HEK293T (cell line): Measurements from ENCODE around the gene TNFSF11.

Experiments used
- CTCF ChIA-PET: fragments of 350-600 bp; formaldehyde crosslinking; extraction: SDS; loops from one replicate; lab custom pipeline; 2021; ENCODE audit warnings: antibody characterized with exemption, inconsistent platforms; lab: Yijun Ruan, JAX
- POLR2A ChIA-PET: fragments of 350-600 bp; formaldehyde crosslinking; extraction: SDS; loops from one replicate; lab custom pipeline; 2020; ENCODE audit warnings: antibody characterized with exemption, inconsistent platforms; lab: Yijun Ruan, JAX
- DNase-seq: peaks from one replicate; pipeline ENCODE4 v3.0.0; 2012; ENCODE audit warnings: mixed read lengths; ENCODE audit errors: extremely low spot score
- ARNT ChIP-seq: fragments of 450-650 bp; IDR thresholded peaks from 2 replicates; pipeline ENCODE4 v1.6.1; 2017; ENCODE audit warnings: mild to moderate bottlenecking
- BHLHE40 ChIP-seq: fragments of 450-650 bp; IDR thresholded peaks from 2 replicates; pipeline ENCODE4 v1.6.1; 2016; ENCODE audit warnings: mild to moderate bottlenecking, moderate library complexity, borderline replicate concordance
- CTBP1 ChIP-seq: fragments of 450-650 bp; IDR thresholded peaks from 2 replicates; pipeline ENCODE4 v1.6.1; 2016; ENCODE audit warnings: borderline replicate concordance
- ELF4 ChIP-seq: fragments of 450-650 bp; IDR thresholded peaks from 2 replicates; pipeline ENCODE4 v1.6.1; 2017; ENCODE audit warnings: antibody characterized with exemption
- FOXA1 ChIP-seq: fragments of 450-650 bp; IDR thresholded peaks from 2 replicates; pipeline ENCODE4 v1.6.1; 2016; ENCODE audit warnings: mild to moderate bottlenecking
- FOXK2 ChIP-seq: fragments of 450-650 bp; IDR thresholded peaks from 2 replicates; pipeline ENCODE4 v1.6.1; 2016; ENCODE audit warnings: mild to moderate bottlenecking
- FOXM1 ChIP-seq: fragments of 450-650 bp; IDR thresholded peaks from 2 replicates; pipeline ENCODE4 v1.6.1; 2017; ENCODE audit warnings: mild to moderate bottlenecking, borderline replicate concordance
- HDGF ChIP-seq: fragments of 450-650 bp; IDR thresholded peaks from 2 replicates; pipeline ENCODE4 v1.6.1; 2017; ENCODE audit warnings: antibody characterized with exemption, borderline replicate concordance
- L3MBTL2 ChIP-seq: fragments of 450-650 bp; conservative IDR thresholded peaks from 2 replicates; pipeline ENCODE4 v1.6.1; 2016; ENCODE audit warnings: mild to moderate bottlenecking
- LEF1 ChIP-seq: fragments of 450-650 bp; IDR thresholded peaks from 2 replicates; pipeline ENCODE4 v1.6.1; 2017; ENCODE audit warnings: mild to moderate bottlenecking, borderline replicate concordance
- NFRKB ChIP-seq: fragments of 450-650 bp; IDR thresholded peaks from 2 replicates; pipeline ENCODE4 v1.6.1; 2016; ENCODE audit warnings: mild to moderate bottlenecking, moderate library complexity
- SP1 ChIP-seq: fragments of 450-650 bp; IDR thresholded peaks from 2 replicates; pipeline ENCODE4 v1.6.1; 2017
- SUZ12 ChIP-seq: fragments of 450-650 bp; IDR thresholded peaks from 2 replicates; pipeline ENCODE4 v1.6.1; 2016; ENCODE audit warnings: mild to moderate bottlenecking
- TARDBP ChIP-seq: fragments of 450-650 bp; IDR thresholded peaks from 2 replicates; pipeline ENCODE4 v1.6.1; 2016
- ZNF384 ChIP-seq: fragments of 450-650 bp; IDR thresholded peaks from 2 replicates; pipeline ENCODE4 v1.6.1; 2016
- TF ChIP-seq, protein P1 (sequence below): fragments of 450-650 bp; IDR thresholded peaks from 2 replicates; pipeline ENCODE4 v1.6.1; 2016

TNFSF11 gene

GRCh38 chr13:42650506-42650905 is 76.6 kb downstream of the TNFSF11 start:
- no peak for DNase-seq
- ChIA-PET CTCF (no interaction called here), POLR2A (no interaction called here)
- no peak for TF ChIP-seq NFRKB

DNA sequence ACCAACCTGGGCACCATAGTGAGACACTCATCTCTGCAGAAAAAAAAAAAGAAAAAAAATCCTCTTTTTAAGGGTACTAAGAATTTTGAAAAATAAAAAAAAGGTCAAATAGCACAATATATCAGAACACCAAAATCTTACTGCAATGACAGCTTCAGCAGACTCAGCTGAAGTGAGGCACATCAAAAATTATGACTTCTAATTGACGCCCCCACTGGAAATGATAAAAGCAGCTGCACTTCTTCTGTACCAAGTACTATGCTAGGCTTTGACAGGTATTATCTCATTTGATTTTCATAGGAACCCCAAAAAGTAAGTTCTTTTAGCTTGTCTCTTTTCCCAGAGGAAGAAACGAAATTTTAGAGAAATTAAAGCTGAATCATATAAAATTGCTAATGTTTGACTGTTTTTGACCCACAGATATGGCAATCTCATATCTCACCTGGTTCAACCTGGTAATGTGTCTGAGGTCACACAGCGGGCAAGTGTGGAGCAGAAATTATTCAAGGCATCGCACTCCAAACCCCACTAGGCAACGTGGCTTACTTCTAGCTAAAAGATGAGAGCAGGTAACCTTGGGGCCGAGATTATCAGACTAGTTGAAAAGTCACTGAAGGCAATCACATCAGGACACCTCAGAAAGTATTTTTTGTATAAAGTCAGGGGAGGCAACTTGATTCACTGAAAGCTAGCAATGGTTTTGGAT is 78.1 kb downstream of the TNFSF11 start:
- TF ChIP-seq FOXK2 (no peak), ZNF384 (no peak), TARDBP (no peak), ELF4 (no peak), FOXA1 (no peak), SUZ12 (no peak), SP1 (no peak), FOXM1 (no peak), ARNT (no peak), HDGF (no peak), NFRKB (no peak)
- TF ChIP-seq, protein P1, sequence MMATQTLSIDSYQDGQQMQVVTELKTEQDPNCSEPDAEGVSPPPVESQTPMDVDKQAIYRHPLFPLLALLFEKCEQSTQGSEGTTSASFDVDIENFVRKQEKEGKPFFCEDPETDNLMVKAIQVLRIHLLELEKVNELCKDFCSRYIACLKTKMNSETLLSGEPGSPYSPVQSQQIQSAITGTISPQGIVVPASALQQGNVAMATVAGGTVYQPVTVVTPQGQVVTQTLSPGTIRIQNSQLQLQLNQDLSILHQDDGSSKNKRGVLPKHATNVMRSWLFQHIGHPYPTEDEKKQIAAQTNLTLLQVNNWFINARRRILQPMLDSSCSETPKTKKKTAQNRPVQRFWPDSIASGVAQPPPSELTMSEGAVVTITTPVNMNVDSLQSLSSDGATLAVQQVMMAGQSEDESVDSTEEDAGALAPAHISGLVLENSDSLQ, result no peak
- no peak for DNase-seq
- ChIA-PET POLR2A (no interaction called here), CTCF (interaction anchor here (0.6 kb wide), 1 partner anchor 650 kb away, joined by 3 read pairs; no protein-coding TSS in a partner anchor)

GRCh38 chr13:42652642-42653415 is 78.9 kb downstream of the TNFSF11 start:
- no peak for DNase-seq
- POLR2A ChIA-PET, result no interaction called here
- CTCF ChIA-PET, result no interaction called here
- no peak for TF ChIP-seq LEF1
- no peak for TF ChIP-seq HDGF
- TF ChIP-seq ARNT, result no peak
- TF ChIP-seq CTBP1, result no peak
- TF ChIP-seq SP1, result no peak

- DNase-seq, result no peak
- POLR2A ChIA-PET, result no interaction called here
- CTCF ChIA-PET, result no interaction called here
- no peak for TF ChIP-seq BHLHE40
- TF ChIP-seq, protein P1, result peak; percentile 64; the same call in 1 of the 2 replicates
Measured at GRCh38 chr13:42653679-42654078, 79.7 kb downstream of the TNFSF11 start.

DNA sequence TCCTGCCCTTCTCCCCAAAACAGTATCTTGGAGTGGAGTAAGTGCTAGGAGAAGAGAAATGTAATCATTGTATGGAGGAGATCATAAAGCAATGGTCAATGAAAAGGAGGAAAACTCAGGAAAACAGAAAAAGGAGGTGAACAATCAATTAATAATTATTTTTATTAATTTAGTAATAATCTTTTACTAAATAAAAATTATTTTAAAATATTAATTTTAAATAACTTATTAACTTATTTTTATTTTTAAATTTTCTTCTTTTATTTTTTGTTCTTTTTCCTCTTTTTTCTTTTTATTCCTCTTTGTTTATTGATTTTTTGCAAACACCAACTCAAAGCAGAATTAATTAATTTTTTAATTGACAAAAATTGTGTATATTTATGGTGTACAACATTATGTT is 80.3 kb downstream of the TNFSF11 start:
- POLR2A ChIA-PET, result no interaction called here
- CTCF ChIA-PET, result no interaction called here
- TF ChIP-seq, protein P1, result no peak
- no peak for DNase-seq

DNA sequence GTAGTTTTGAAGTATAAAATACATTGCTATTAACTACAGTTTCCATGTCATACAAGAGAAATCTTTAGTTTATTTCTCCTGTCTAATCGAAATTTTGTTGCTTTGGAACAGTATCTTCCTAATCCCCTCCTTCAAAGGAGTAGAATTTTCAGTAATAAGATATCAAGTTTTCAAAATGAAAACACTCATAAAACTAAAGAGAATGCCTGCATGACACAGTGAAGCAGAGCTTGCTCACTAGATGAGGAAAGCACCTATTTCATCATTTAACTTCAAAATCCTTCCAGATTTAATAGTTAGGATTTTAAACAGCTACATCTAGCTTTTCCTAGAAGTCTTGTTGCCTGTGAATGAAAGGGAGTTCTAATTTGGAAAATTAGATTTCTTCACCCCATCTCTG is 80.8 kb downstream of the TNFSF11 start:
- TF ChIP-seq ZNF384 (no peak), FOXM1 (no peak), SUZ12 (no peak), LEF1 (no peak), FOXK2 (no peak), L3MBTL2 (no peak), SP1 (no peak), NFRKB (no peak), CTBP1 (no peak), ARNT (no peak), HDGF (no peak), BHLHE40 (no peak), FOXA1 (no peak), TARDBP (no peak), ELF4 (no peak)
- TF ChIP-seq, protein P1, result no peak
- ChIA-PET POLR2A (no interaction called here), CTCF (no interaction called here)
- no peak for DNase-seq
